Nephron (organoid): Measurements from ENCODE around the gene TRH.

Experiments
- H3K27ac Mint-ChIP-seq, 3 experiments: 2 replicates each; pipeline ENCODE4 v1.8.0; 2020; ENCODE audit warnings: mixed read lengths in 3 of 3, mild to moderate bottlenecking in 2 of 3, moderate library complexity in 1 of 3
- H3K27me3 Mint-ChIP-seq: 2 replicates; pipeline ENCODE4 v1.8.0; 2021; ENCODE audit warnings: low read depth, mild to moderate bottlenecking, moderate library complexity, mixed read lengths
- H3K36me3 Mint-ChIP-seq: 2 replicates; pipeline ENCODE4 v1.8.0; 2020; ENCODE audit warnings: low read depth, mixed read lengths
- H3K4me1 Mint-ChIP-seq: 2 replicates; pipeline ENCODE4 v1.8.0; 2020; ENCODE audit warnings: mixed read lengths
- H3K4me3 Mint-ChIP-seq, 3 experiments: 2 replicates each; pipeline ENCODE4 v1.8.0; 2020; ENCODE audit warnings: mild to moderate bottlenecking in 3 of 3, mixed read lengths in 3 of 3, moderate library complexity in 2 of 3
- H3K9me3 Mint-ChIP-seq: 2 replicates; pipeline ENCODE4 v1.8.0; 2020; ENCODE audit warnings: mixed read lengths
- CTCF ChIP-seq, 3 experiments: fragments of 200-600 bp; sonication (generic); IDR thresholded peaks; one replicate each; pipeline ENCODE4 v1.5.0; 2021; ENCODE audit warnings: antibody characterized with exemption in 3 of 3; ENCODE audit not compliant: unreplicated experiment in 3 of 3

Gene TRH

DNA sequence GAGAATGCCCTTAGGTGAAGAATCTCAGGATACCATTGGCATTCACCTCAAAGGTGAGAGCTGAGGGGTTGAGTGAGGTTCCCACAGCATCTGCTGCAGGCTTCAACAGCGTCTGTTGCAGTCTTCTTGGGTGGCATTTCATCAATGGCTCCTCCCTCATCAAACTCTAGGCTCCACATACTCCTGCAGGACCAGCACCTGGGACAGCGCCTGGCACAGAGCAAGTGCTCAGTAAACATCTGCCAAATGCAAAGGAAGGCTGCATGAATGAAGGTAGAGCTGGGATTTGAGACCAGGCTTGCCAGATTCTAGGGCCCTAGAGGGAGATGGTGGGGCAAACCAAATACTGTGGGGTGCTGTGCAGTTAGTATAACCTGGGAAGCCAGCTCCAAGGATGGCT, 9.6 kb downstream of the TRH start:
- Mint-ChIP-seq H3K9me3 (no peaks in the 10 kb centered on the region), H3K27me3 (peaks cover 43% of the 10 kb centered on the region), H3K4me3 (no peak overlapping the region), H3K36me3 (no peaks in the 10 kb centered on the region), H3K27ac (no peak overlapping the region), H3K4me1 (no peaks in the 10 kb centered on the region)
- TF ChIP-seq CTCF (IDR thresholded peaks at IDR 0.05; ENCODE audit: unreplicated experiment in 3 of 3) = no peak

DNA sequence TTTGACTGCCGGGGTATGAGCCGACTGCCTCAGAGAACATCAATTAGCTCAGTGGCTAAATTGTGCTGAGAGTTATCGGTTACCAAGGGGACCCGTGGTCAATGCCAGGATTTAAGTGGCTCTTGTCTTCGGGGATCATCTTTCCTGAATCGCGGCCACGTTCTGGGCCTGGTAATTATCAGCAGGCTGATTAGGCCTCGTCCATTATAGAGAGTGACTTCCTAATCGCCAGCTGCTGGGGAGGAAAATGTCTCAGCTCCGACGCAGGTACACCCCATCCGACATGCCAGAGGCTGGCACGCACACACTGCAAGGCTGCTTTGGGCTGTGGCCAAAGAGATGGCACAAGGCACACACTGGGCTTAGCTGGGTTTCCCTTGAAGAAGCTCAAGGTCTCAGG, 10.6 kb downstream of the TRH start:
- Mint-ChIP-seq H3K27me3 (peaks cover 33% of the 10 kb centered on the region), H3K4me3 (no peak overlapping the region), H3K9me3 (no peaks in the 10 kb centered on the region), H3K4me1 (peaks cover 9% of the 10 kb centered on the region), H3K36me3 (no peaks in the 10 kb centered on the region), H3K27ac (no peak overlapping the region)
- TF ChIP-seq CTCF (IDR thresholded peaks at IDR 0.05; ENCODE audit: unreplicated experiment in 3 of 3) = no peak

- no peak for TF ChIP-seq CTCF (IDR thresholded peaks at IDR 0.05; ENCODE audit: unreplicated experiment in 3 of 3)
- Mint-ChIP-seq H3K4me1 (peaks cover 11% of the 10 kb centered on the region), H3K9me3 (no peaks in the 10 kb centered on the region), H3K27me3 (peaks cover 30% of the 10 kb centered on the region), H3K27ac (no peak overlapping the region), H3K36me3 (no peaks in the 10 kb centered on the region), H3K4me3 (no peak overlapping the region)
These were observed 13.9 kb downstream of the TRH start for GRCh38 chr3:129988429-129988828.

DNA sequence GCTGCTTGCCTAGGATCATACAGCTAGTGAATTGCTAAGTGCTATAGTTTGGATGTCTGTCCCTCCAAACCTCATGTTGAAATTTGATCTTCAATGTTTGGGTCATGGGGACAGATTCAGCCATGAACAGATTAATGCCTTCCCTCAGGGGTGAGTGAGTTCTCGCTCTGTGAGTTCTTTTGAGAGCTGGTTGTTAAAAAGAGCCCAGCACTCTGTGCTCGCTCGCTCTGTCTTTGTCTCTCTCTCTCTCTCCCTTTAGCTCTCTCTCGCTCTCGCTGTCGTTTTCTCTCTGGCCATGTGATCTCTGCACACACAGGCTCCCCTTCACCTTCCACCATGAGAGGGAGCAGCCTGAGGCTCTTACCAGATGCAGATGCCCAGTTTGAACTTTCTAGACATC, 14.9 kb downstream of the TRH start:
- no peaks in the 10 kb centered on the region for H3K36me3 Mint-ChIP-seq
- H3K4me1 Mint-ChIP-seq = peaks cover 13% of the 10 kb centered on the region
- no peak overlapping the region for H3K4me3 Mint-ChIP-seq
- H3K9me3 Mint-ChIP-seq = no peaks in the 10 kb centered on the region
- TF ChIP-seq CTCF (IDR thresholded peaks at IDR 0.05; ENCODE audit: unreplicated experiment in 3 of 3) = no peak
- no peak overlapping the region for H3K27ac Mint-ChIP-seq
- H3K27me3 Mint-ChIP-seq = peaks cover 34% of the 10 kb centered on the region

GRCh38 chr3:129992781-129993180, 18.3 kb downstream of the TRH start:
- H3K4me3 Mint-ChIP-seq = no peak overlapping the region
- TF ChIP-seq CTCF (IDR thresholded peaks at IDR 0.05; ENCODE audit: unreplicated experiment in 3 of 3) = peak; percentile 31 to 39 (median 35)
- H3K27ac Mint-ChIP-seq = peak overlapping the region in 1 of 3 experiments; percentile 34
- peaks cover 21% of the 10 kb centered on the region for H3K4me1 Mint-ChIP-seq
- no peaks in the 10 kb centered on the region for H3K36me3 Mint-ChIP-seq
- H3K27me3 Mint-ChIP-seq = peaks cover 30% of the 10 kb centered on the region
- H3K9me3 Mint-ChIP-seq = no peaks in the 10 kb centered on the region

DNA sequence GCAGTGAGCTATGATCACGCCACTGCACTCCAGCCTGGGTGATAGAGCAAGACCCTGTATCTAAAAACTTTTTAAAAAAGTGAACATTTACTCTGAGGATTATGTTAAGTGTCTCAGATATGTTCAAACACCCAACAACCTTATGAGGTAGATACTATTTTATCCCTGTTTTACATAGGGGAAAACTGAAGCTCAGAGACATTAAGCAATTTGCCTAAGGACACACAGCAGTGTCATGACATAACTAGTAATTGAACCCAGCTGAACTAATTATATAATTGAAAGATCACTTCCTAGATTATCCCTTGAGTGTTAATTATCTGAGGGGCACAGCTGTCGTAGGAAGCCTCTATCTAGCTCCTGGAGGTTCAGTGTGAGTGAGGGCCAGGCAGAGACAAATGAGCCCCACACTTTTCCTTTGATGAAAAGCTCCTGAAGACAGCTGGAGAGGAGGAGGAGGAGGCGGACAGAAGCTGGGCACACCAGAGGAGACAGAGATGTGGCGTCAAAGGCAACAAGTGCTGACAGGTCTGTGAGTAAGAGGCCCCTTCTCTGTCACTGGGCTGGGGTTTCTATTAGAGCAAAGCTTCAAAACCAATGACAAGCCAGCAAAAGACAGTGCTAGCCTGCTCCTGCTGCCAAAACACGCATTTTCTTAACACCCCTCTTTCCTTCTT, 20.5 kb downstream of the TRH start:
- H3K27me3 Mint-ChIP-seq = peaks cover 39% of the 10 kb centered on the region
- H3K36me3 Mint-ChIP-seq = no peaks in the 10 kb centered on the region
- H3K27ac Mint-ChIP-seq = no peak overlapping the region
- H3K9me3 Mint-ChIP-seq = no peaks in the 10 kb centered on the region
- H3K4me1 Mint-ChIP-seq = peaks cover 14% of the 10 kb centered on the region
- no peak for TF ChIP-seq CTCF (IDR thresholded peaks at IDR 0.05; ENCODE audit: unreplicated experiment in 3 of 3)
- no peak overlapping the region for H3K4me3 Mint-ChIP-seq
